ENCODE measurements around the gene AIMP2.

AIMP2 gene

DNA sequence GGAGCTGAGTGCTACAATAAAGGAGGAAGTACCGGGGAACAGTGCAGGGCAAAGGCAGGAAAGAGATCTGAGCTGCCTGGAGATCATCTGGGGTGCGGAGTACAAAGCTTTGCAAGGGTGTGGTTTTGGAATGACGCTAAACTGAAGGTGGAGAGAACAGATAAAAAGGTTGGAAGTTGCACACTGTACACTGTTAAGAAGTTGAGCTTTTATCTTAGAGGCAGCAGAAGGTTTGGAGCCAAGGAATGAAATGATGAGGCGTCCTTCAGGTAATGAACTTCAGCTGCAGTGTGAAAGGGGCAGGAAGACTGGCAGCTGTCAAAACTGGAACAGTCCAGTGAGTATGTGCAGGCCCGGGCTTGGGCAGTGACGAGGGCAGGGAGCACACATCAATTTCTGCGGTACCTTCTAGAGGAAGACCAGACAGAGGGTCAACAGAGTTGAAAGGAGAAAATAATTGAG is 14.9 kb downstream of the AIMP2 start:
- Histone ChIP-seq H3K9me3 (ENCODE audit: insufficient read depth, low read depth, low read length) (no peaks in the 10 kb centered on the region), H4K20me1 (ENCODE audit: insufficient read depth, low read length, poor library complexity, severe bottlenecking) (peaks cover 6% of the 10 kb centered on the region), H3K79me2 (ENCODE audit: insufficient read depth, low read length) (no peaks in the 10 kb centered on the region), H3F3A (ENCODE audit: low read depth) (no peaks in the 10 kb centered on the region), H3K4me2 (ENCODE audit: low read depth, low read length, poor library complexity, severe bottlenecking) (no peak overlapping the region), H3K27me3 (ENCODE audit: insufficient read depth, low read length, poor library complexity, severe bottlenecking) (no peaks in the 10 kb centered on the region), H3K4me1 (ENCODE audit: insufficient read depth, low read length, poor library complexity, severe bottlenecking) (peaks cover 11% of the 10 kb centered on the region), H3K4me3 (ENCODE audit: low read length, poor library complexity, severe bottlenecking) (no peak overlapping the region), H2AFZ (ENCODE audit: low read length) (no peak overlapping the region), H3K9me2 (replicated peaks; ENCODE audit: low read depth, low read length) (no peaks in the 10 kb centered on the region), H3K36me3 (ENCODE audit: insufficient read depth, low read length) (peaks cover 86% of the 10 kb centered on the region), H3K9ac (ENCODE audit: low read depth, low read length, poor library complexity, severe bottlenecking) (no peak overlapping the region)
- TF ChIP-seq, protein P1, sequence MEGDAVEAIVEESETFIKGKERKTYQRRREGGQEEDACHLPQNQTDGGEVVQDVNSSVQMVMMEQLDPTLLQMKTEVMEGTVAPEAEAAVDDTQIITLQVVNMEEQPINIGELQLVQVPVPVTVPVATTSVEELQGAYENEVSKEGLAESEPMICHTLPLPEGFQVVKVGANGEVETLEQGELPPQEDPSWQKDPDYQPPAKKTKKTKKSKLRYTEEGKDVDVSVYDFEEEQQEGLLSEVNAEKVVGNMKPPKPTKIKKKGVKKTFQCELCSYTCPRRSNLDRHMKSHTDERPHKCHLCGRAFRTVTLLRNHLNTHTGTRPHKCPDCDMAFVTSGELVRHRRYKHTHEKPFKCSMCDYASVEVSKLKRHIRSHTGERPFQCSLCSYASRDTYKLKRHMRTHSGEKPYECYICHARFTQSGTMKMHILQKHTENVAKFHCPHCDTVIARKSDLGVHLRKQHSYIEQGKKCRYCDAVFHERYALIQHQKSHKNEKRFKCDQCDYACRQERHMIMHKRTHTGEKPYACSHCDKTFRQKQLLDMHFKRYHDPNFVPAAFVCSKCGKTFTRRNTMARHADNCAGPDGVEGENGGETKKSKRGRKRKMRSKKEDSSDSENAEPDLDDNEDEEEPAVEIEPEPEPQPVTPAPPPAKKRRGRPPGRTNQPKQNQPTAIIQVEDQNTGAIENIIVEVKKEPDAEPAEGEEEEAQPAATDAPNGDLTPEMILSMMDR (conservative IDR thresholded peaks at IDR 0.05; ENCODE audit: low read length) = no peak
- TF ChIP-seq EZH2phosphoT487 (IDR thresholded peaks at IDR 0.05; ENCODE audit: borderline replicate concordance) = no peak

DNA sequence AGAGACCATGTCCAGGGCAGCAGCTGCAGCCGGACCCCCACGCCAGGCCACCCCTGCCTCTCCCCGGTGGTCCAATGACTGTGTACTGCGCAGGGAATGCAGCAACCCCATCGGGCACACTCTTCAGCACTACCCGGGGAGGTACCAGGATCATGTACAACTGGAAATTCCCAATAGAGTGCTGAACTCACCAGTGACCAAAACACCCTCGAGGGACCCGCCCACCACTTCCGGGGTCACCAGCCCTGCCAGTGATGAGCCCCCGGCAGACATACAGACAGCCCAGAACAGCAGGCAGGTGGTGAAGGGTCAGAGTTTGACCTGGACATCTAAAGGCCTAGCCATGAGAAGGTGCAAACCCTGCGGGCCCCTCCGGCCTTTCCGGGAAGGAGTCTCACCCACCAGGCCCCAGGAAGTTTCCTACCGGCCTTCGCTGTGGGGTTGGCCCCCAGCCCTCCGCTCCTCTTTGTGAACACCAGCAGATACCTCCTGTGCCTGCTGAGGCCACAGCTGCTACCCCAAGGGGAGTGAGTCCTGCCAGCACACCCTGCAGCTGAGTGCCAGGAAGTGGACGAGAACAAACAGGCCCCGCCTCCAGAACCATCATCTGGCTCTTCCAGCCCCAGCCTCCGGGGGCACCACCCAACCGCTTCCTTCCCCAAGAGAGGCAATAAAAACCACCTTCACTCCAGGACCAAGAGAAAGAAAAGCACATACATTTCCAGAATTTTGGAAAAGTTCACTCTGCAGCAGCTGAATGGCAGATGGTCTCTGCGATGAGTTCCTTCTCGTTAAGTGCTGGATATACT is 17.1 kb downstream of the AIMP2 start:
- Histone ChIP-seq H3K9ac (ENCODE audit: low read depth, low read length, poor library complexity, severe bottlenecking) (no peak overlapping the region), H3F3A (ENCODE audit: low read depth) (no peaks in the 10 kb centered on the region), H3K4me2 (ENCODE audit: low read depth, low read length, poor library complexity, severe bottlenecking) (peak overlapping the region; percentile 28), H3K27me3 (ENCODE audit: insufficient read depth, low read length, poor library complexity, severe bottlenecking) (no peaks in the 10 kb centered on the region), H3K9me2 (replicated peaks; ENCODE audit: low read depth, low read length) (no peaks in the 10 kb centered on the region), H3K4me1 (ENCODE audit: insufficient read depth, low read length, poor library complexity, severe bottlenecking) (peaks cover 11% of the 10 kb centered on the region), H3K79me2 (ENCODE audit: insufficient read depth, low read length) (no peaks in the 10 kb centered on the region), H3K4me3 (ENCODE audit: low read length, poor library complexity, severe bottlenecking) (no peak overlapping the region), H4K20me1 (ENCODE audit: insufficient read depth, low read length, poor library complexity, severe bottlenecking) (peaks cover 6% of the 10 kb centered on the region), H3K36me3 (ENCODE audit: insufficient read depth, low read length) (peaks cover 79% of the 10 kb centered on the region), H3K9me3 (ENCODE audit: insufficient read depth, low read depth, low read length) (no peaks in the 10 kb centered on the region), H2AFZ (ENCODE audit: low read length) (no peak overlapping the region)
- TF ChIP-seq, protein P1 (conservative IDR thresholded peaks at IDR 0.05; ENCODE audit: low read length) = peak; percentile 64
- no peak for TF ChIP-seq EZH2phosphoT487 (IDR thresholded peaks at IDR 0.05; ENCODE audit: borderline replicate concordance)

DNA sequence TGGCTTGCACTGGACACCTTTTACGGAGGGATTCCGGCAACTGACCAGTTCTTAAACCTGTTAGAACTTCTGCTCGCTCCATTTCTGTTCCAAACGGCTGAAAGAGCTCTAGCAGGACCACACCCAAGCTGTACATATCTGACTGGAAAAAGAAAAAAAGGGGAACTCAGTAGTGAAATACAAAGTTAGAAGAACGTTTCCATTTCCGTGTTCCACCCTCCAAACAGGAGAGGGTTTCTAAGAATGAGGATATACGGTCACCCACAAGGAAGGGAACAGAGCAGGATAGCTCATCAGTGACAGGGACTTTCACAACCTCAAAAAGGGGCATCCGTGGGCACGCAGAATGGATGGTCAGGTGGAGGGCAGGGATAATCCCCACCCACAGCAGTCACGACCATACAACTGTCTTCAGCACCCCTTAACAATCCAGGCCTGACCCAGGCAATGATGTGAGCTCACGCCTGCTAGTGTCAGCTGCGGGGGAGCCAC is 17.8 kb downstream of the AIMP2 start:
- H3K36me3 ChIP-seq (ENCODE audit: insufficient read depth, low read length) = peaks cover 72% of the 10 kb centered on the region
- H3K9me3 ChIP-seq (ENCODE audit: insufficient read depth, low read depth, low read length) = no peaks in the 10 kb centered on the region
- peak overlapping the region; percentile 28 for H3K4me2 ChIP-seq (ENCODE audit: low read depth, low read length, poor library complexity, severe bottlenecking)
- H3K9ac ChIP-seq (ENCODE audit: low read depth, low read length, poor library complexity, severe bottlenecking) = no peak overlapping the region
- H4K20me1 ChIP-seq (ENCODE audit: insufficient read depth, low read length, poor library complexity, severe bottlenecking) = peaks cover 6% of the 10 kb centered on the region
- H3K9me2 ChIP-seq (replicated peaks; ENCODE audit: low read depth, low read length) = no peaks in the 10 kb centered on the region
- H3K4me1 ChIP-seq (ENCODE audit: insufficient read depth, low read length, poor library complexity, severe bottlenecking) = peaks cover 11% of the 10 kb centered on the region
- TF ChIP-seq, protein P1 (conservative IDR thresholded peaks at IDR 0.05; ENCODE audit: low read length) = 0 out of 2 replicates have a peak, but pooled peaks have one; percentile 10
- no peak for TF ChIP-seq EZH2phosphoT487 (IDR thresholded peaks at IDR 0.05; ENCODE audit: borderline replicate concordance)
- no peaks in the 10 kb centered on the region for H3K79me2 ChIP-seq (ENCODE audit: insufficient read depth, low read length)
- no peak overlapping the region for H2AFZ ChIP-seq (ENCODE audit: low read length)
- H3K27me3 ChIP-seq (ENCODE audit: insufficient read depth, low read length, poor library complexity, severe bottlenecking) = no peaks in the 10 kb centered on the region
- H3K4me3 ChIP-seq (ENCODE audit: low read length, poor library complexity, severe bottlenecking) = no peak overlapping the region
- H3F3A ChIP-seq (ENCODE audit: low read depth) = no peaks in the 10 kb centered on the region

Measured in Loucy (cell line).